Esophagus muscularis mucosa (tissue), 3 donors: Measurements from ENCODE around the gene RERG.

Source experiments
- EP300 ChIP-seq: sonication (generic); formaldehyde crosslinking; IDR thresholded peaks from one replicate; pipeline ENCODE4 v1.6.1; 2017; ENCODE audit warnings: antibody characterized with exemption
- TF ChIP-seq, protein P1 (sequence below), 3 experiments: fragments of 200-600 bp in 2 of 3; fragments of 450-650 bp in 1 of 3; sonication (generic) in 2 of 3; IDR thresholded peaks; one replicate each; pipeline ENCODE4 v1.5.1; 2017 to 2019; ENCODE audit warnings: antibody characterized with exemption in 3 of 3, mild to moderate bottlenecking in 2 of 3, moderate library complexity in 1 of 3

GRCh38 chr12:15243102-15243501 is 21.9 kb upstream of the RERG start:
- TF ChIP-seq, protein P1, sequence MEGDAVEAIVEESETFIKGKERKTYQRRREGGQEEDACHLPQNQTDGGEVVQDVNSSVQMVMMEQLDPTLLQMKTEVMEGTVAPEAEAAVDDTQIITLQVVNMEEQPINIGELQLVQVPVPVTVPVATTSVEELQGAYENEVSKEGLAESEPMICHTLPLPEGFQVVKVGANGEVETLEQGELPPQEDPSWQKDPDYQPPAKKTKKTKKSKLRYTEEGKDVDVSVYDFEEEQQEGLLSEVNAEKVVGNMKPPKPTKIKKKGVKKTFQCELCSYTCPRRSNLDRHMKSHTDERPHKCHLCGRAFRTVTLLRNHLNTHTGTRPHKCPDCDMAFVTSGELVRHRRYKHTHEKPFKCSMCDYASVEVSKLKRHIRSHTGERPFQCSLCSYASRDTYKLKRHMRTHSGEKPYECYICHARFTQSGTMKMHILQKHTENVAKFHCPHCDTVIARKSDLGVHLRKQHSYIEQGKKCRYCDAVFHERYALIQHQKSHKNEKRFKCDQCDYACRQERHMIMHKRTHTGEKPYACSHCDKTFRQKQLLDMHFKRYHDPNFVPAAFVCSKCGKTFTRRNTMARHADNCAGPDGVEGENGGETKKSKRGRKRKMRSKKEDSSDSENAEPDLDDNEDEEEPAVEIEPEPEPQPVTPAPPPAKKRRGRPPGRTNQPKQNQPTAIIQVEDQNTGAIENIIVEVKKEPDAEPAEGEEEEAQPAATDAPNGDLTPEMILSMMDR (IDR thresholded peaks at IDR 0.05) = no peak
- TF ChIP-seq EP300 = no peak
